Peyer's patch (tissue), 4 donors: ENCODE results near the gene TUB. TPM values are rescaled to one million over a fixed set of nuclear protein-coding genes. Genes with fewer than 3 reads are reported as not detected.

Experiments used
- DNase-seq, 3 donors: peaks; one replicate each; pipeline ENCODE4 v3.0.0-alpha.2; 2017 to 2019
- H3K27ac ChIP-seq, 4 donors: fragments of 200-600 bp; sonication (generic); one replicate each; pipeline ENCODE4 v1.5.1; 2016 to 2019
- H3K27me3 ChIP-seq, 2 donors: fragments of 200-600 bp; sonication (generic); one replicate each; pipeline ENCODE4 v1.5.1; 2019
- H3K36me3 ChIP-seq, 3 donors: fragments of 200-600 bp; sonication (generic); one replicate each; pipeline ENCODE4 v1.5.1; 2016 to 2019
- H3K4me1 ChIP-seq, 4 donors: fragments of 200-600 bp; sonication (generic); one replicate each; pipeline ENCODE4 v1.5.1; 2016 to 2019
- H3K4me3 ChIP-seq, 4 donors: fragments of 200-600 bp; sonication (generic); 1 replicate in 3 of 4; 2 replicates in 1 of 4; pipeline ENCODE4 v1.5.1; 2016 to 2019; ENCODE audit warnings: mild to moderate bottlenecking in 1 of 4
- H3K9me3 ChIP-seq, 4 donors: fragments of 200-600 bp; sonication (generic); one replicate each; pipeline ENCODE4 v1.5.1; 2016 to 2019; ENCODE audit warnings: mild to moderate bottlenecking in 1 of 4
- CTCF ChIP-seq, 6 experiments: fragments of 450-650 bp in 4 of 6; fragments of 200-600 bp in 2 of 6; sonication (generic) in 1 of 6; IDR thresholded peaks; one replicate each; pipeline ENCODE4 v1.5.1; 2017 to 2019; ENCODE audit warnings: antibody characterized with exemption in 6 of 6, mild to moderate bottlenecking in 3 of 6, moderate library complexity in 1 of 6
- POLR2A ChIP-seq, 2 donors: fragments of 450-650 bp; IDR thresholded peaks; one replicate each; pipeline ENCODE4 v1.5.1; 2017; ENCODE audit warnings: antibody characterized with exemption in 2 of 2, mild to moderate bottlenecking in 2 of 2, moderate library complexity in 2 of 2
- total RNA-seq, 4 donors: library from RNA; depleted of rRNA; stranded (reverse); fragments of >200 nt; gene quantifications; one replicate each; pipeline ENCODE4 v1.1.0, GENCODE V29; 2016

The TUB gene
- total RNA-seq, 4 donors from 2014 or later: 0.18 to 11.6 (median 2.4) TPM

DNA sequence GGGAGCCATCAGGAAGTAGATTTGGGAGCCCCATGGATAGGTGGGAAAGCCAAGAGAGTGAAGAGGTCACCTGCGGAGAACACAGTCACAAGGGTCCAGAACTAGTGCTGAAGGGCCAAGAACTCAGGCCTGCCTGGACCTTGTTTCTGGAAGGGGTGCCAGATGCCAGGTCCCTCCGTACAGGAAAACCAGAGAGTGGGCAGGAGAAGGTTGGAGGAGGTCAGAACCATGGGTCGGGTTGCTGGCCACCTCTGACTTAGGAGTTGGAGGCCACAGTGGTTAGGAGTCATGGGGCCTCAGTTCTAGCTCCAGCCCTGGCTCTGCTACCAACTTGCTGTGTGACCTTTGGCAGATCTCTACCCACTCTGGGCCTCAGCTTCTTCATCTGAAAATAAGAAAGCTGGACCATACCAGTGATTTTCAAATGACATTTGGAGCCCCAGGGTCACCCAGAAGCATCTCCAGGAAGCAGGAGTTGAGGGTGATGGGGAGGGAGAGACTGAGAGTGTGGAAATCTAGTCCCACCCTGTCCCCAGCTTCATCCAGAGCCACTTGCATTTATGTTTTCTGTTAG, 20.8 kb upstream of the TUB start:
- H3K4me1 ChIP-seq: peaks cover 0 to 5% (median 0%) of the 10 kb centered on the region in 4 donors
- no peak for DNase-seq

GRCh38 chr11:8060801-8061554, 20.0 kb upstream of the TUB start:
- Histone ChIP-seq H3K36me3 (no peaks in the 10 kb centered on the region), H3K4me3 (no peak overlapping the region), H3K9me3 (no peaks in the 10 kb centered on the region), H3K27me3 (no peaks in the 10 kb centered on the region), H3K4me1 (peaks cover 0 to 5% (median 0%) of the 10 kb centered on the region in 4 donors), H3K27ac (no peak overlapping the region)
- TF ChIP-seq CTCF (IDR thresholded peaks at IDR 0.05) (no peak), POLR2A (IDR thresholded peaks at IDR 0.05) (no peak)
- no peak for DNase-seq

More for the DNA sequence above, 20.8 kb upstream of the TUB start:
- Histone ChIP-seq H3K4me3 (no peak overlapping the region), H3K27ac (no peak overlapping the region), H3K9me3 (no peaks in the 10 kb centered on the region), H3K36me3 (no peaks in the 10 kb centered on the region), H3K27me3 (no peaks in the 10 kb centered on the region)
- TF ChIP-seq POLR2A (IDR thresholded peaks at IDR 0.05) (no peak), CTCF (IDR thresholded peaks at IDR 0.05) (no peak)

- peaks cover 0 to 5% (median 0%) of the 10 kb centered on the region in 4 donors for H3K4me1 ChIP-seq
These were observed 19.2 kb upstream of the TUB start for GRCh38 chr11:8061555-8062428.

DNA sequence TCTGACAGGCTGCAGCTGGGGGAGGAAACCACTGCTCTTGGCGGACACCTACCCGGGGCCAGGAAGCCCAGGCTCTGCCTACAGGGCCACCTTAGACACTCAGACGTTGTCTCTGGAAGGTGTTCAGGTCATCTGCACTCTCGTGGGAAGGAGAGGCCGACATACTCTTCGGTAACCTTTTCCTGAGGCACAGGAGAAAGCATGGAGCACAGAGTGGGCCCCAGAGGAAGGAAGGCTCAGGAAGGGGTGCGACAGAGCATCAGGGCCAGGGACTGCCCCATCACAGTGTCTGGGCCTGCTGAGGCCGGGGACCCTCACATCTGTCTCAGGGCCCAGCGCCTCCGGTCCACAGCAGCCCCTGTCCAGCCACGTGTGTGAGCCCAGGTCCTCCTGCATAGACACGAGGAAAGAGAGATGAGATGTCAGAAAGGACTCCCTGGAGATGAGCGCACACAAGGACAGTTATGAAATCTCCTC, 18.2 kb upstream of the TUB start:
- Histone ChIP-seq H3K4me3 (no peak overlapping the region), H3K36me3 (no peaks in the 10 kb centered on the region), H3K9me3 (no peaks in the 10 kb centered on the region), H3K4me1 (peaks cover 0 to 5% (median 0%) of the 10 kb centered on the region in 4 donors), H3K27ac (peak overlapping the region in 3 of 4 donors; percentile 5 to 67 (median 38)), H3K27me3 (no peaks in the 10 kb centered on the region)
- DNase-seq: peak in 1 of 3 donors; percentile 42
- TF ChIP-seq CTCF (IDR thresholded peaks at IDR 0.05) (no peak), POLR2A (IDR thresholded peaks at IDR 0.05) (no peak)

More at GRCh38 chr11:8061555-8062428, 19.2 kb upstream of the TUB start:
- Histone ChIP-seq H3K9me3 (no peaks in the 10 kb centered on the region), H3K36me3 (no peaks in the 10 kb centered on the region), H3K27ac (no peak overlapping the region), H3K27me3 (no peaks in the 10 kb centered on the region), H3K4me3 (no peak overlapping the region)
- no peak for DNase-seq
- TF ChIP-seq POLR2A (IDR thresholded peaks at IDR 0.05): no peak
- no peak for TF ChIP-seq CTCF (IDR thresholded peaks at IDR 0.05)

DNA sequence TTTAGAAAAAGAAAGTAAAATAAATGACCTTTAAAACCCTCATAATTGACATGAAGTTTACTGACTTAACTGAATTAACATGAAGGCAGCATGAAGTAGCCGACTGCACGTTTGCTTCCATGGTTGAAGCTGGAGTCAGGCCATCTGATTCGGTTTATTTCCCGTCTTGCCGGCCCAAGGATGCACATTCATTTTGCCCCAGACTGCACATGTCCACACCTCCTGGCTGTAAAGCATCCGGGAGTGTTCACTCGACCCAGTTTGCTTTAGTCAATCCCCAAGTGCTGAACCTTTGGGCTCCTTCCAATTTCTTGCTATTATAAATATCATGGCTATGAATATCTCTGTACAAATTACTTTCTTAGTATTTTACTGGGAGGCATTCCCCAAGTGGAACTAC, 17.7 kb upstream of the TUB start:
- peaks cover 0 to 5% (median 0%) of the 10 kb centered on the region in 4 donors for H3K4me1 ChIP-seq
- no peak for DNase-seq

More for the DNA sequence above, 17.7 kb upstream of the TUB start:
- peak overlapping the region in 1 of 4 donors; percentile 67 for H3K27ac ChIP-seq
- TF ChIP-seq CTCF (IDR thresholded peaks at IDR 0.05) (no peak), POLR2A (IDR thresholded peaks at IDR 0.05) (no peak)
- H3K9me3 ChIP-seq: no peaks in the 10 kb centered on the region
- no peaks in the 10 kb centered on the region for H3K36me3 ChIP-seq
- H3K4me3 ChIP-seq: no peak overlapping the region
- no peaks in the 10 kb centered on the region for H3K27me3 ChIP-seq
